ENCODE data around the gene DUSP28. TPM values are rescaled to one million over a fixed set of nuclear protein-coding genes. Genes with fewer than 3 reads are reported as not detected.

Gene DUSP28
- total and polyA plus RNA-seq, 2 of the 13 experiments (the other 11 are each of a cell fraction or from before 2014, with no cell fraction given) = 5.2 to 8.6 TPM

- TF ChIP-seq, protein P1, sequence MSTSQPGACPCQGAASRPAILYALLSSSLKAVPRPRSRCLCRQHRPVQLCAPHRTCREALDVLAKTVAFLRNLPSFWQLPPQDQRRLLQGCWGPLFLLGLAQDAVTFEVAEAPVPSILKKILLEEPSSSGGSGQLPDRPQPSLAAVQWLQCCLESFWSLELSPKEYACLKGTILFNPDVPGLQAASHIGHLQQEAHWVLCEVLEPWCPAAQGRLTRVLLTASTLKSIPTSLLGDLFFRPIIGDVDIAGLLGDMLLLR (CRISPR knock-in tag; IDR thresholded peaks at IDR 0.05) = no peak
- TF ChIP-seq PHF21A (CRISPR knock-in tag; IDR thresholded peaks at IDR 0.05) (0 out of 2 replicates have a peak, but pooled peaks have one; percentile 17), REL (CRISPR knock-in tag; conservative IDR thresholded peaks at IDR 0.05) (peak; percentile 16; the same call in 1 of the 2 replicates), ZNF567 (CRISPR knock-in tag; IDR thresholded peaks at IDR 0.05; ENCODE audit: borderline replicate concordance) (peak; percentile 24; the same call in 1 of the 2 replicates), ZNF780A (CRISPR knock-in tag; IDR thresholded peaks at IDR 0.05) (0 out of 2 replicates have a peak, but pooled peaks have one; percentile 15), STAT6 (CRISPR knock-in tag; IDR thresholded peaks at IDR 0.05; ENCODE audit: borderline replicate concordance) (0 out of 2 replicates have a peak, but pooled peaks have one; percentile 79), KMT2B (CRISPR knock-in tag; IDR thresholded peaks at IDR 0.05) (0 out of 2 replicates have a peak, but pooled peaks have one; percentile 23), TAF1 (CRISPR knock-in tag; IDR thresholded peaks at IDR 0.05) (peak; percentile 54), CEBPB (IDR thresholded peaks at IDR 0.05; ENCODE audit: borderline replicate concordance, low read depth, low read length) (peak; percentile 32; the same call in 1 of the 2 replicates), SRF (IDR thresholded peaks at IDR 0.05; ENCODE audit: low read depth, low read length) (no peak), SMAD1 (CRISPR knock-in tag; IDR thresholded peaks at IDR 0.05; ENCODE audit: borderline replicate concordance, low read depth) (0 out of 2 replicates have a peak, but pooled peaks have one; percentile 54), SIN3A (IDR thresholded peaks at IDR 0.05; ENCODE audit: borderline replicate concordance, low read depth, low read length) (no peak), GFI1 (CRISPR knock-in tag; IDR thresholded peaks at IDR 0.05; ENCODE audit: borderline replicate concordance) (0 out of 2 replicates have a peak, but pooled peaks have one; percentile 20), ARID3A (IDR thresholded peaks at IDR 0.05; ENCODE audit: low read depth, low read length) (no peak), ZBTB14 (CRISPR knock-in tag; IDR thresholded peaks at IDR 0.05) (peak; percentile 38; the same call in 1 of the 2 replicates), ZNF350 (CRISPR knock-in tag; IDR thresholded peaks at IDR 0.05; ENCODE audit: borderline replicate concordance, low read depth) (0 out of 2 replicates have a peak, but pooled peaks have one; percentile 50), ZNF12 (CRISPR knock-in tag; IDR thresholded peaks at IDR 0.05) (0 out of 2 replicates have a peak, but pooled peaks have one; percentile 5)
- TF ChIP-seq, protein P2, sequence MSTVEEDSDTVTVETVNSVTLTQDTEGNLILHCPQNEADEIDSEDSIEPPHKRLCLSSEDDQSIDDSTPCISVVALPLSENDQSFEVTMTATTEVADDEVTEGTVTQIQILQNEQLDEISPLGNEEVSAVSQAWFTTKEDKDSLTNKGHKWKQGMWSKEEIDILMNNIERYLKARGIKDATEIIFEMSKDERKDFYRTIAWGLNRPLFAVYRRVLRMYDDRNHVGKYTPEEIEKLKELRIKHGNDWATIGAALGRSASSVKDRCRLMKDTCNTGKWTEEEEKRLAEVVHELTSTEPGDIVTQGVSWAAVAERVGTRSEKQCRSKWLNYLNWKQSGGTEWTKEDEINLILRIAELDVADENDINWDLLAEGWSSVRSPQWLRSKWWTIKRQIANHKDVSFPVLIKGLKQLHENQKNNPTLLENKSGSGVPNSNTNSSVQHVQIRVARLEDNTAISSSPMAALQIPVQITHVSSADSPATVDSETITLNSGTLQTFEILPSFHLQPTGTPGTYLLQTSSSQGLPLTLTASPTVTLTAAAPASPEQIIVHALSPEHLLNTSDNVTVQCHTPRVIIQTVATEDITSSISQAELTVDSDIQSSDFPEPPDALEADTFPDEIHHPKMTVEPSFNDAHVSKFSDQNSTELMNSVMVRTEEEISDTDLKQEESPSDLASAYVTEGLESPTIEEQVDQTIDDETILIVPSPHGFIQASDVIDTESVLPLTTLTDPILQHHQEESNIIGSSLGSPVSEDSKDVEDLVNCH (CRISPR knock-in tag; IDR thresholded peaks at IDR 0.05) = peak; percentile 71; the same call in 1 of the 2 replicates
- TF ChIP-seq, protein P3, sequence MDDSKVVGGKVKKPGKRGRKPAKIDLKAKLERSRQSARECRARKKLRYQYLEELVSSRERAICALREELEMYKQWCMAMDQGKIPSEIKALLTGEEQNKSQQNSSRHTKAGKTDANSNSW (CRISPR knock-in tag; IDR thresholded peaks at IDR 0.05; ENCODE audit: borderline replicate concordance) = no peak
These were observed 7.1 kb downstream of the DUSP28 start (continued) for GRCh38 chr2:240567137-240567871.
